Measurements from ENCODE around the gene LTBP1.
"Not testable (repeated sequence)": the region's sequence is repeated elsewhere in the genome, so short reads cannot be mapped to it uniquely, and the experiment has no call there.

The LTBP1 gene, protein sequence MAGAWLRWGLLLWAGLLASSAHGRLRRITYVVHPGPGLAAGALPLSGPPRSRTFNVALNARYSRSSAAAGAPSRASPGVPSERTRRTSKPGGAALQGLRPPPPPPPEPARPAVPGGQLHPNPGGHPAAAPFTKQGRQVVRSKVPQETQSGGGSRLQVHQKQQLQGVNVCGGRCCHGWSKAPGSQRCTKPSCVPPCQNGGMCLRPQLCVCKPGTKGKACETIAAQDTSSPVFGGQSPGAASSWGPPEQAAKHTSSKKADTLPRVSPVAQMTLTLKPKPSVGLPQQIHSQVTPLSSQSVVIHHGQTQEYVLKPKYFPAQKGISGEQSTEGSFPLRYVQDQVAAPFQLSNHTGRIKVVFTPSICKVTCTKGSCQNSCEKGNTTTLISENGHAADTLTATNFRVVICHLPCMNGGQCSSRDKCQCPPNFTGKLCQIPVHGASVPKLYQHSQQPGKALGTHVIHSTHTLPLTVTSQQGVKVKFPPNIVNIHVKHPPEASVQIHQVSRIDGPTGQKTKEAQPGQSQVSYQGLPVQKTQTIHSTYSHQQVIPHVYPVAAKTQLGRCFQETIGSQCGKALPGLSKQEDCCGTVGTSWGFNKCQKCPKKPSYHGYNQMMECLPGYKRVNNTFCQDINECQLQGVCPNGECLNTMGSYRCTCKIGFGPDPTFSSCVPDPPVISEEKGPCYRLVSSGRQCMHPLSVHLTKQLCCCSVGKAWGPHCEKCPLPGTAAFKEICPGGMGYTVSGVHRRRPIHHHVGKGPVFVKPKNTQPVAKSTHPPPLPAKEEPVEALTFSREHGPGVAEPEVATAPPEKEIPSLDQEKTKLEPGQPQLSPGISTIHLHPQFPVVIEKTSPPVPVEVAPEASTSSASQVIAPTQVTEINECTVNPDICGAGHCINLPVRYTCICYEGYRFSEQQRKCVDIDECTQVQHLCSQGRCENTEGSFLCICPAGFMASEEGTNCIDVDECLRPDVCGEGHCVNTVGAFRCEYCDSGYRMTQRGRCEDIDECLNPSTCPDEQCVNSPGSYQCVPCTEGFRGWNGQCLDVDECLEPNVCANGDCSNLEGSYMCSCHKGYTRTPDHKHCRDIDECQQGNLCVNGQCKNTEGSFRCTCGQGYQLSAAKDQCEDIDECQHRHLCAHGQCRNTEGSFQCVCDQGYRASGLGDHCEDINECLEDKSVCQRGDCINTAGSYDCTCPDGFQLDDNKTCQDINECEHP (N-terminal part only)

DNA sequence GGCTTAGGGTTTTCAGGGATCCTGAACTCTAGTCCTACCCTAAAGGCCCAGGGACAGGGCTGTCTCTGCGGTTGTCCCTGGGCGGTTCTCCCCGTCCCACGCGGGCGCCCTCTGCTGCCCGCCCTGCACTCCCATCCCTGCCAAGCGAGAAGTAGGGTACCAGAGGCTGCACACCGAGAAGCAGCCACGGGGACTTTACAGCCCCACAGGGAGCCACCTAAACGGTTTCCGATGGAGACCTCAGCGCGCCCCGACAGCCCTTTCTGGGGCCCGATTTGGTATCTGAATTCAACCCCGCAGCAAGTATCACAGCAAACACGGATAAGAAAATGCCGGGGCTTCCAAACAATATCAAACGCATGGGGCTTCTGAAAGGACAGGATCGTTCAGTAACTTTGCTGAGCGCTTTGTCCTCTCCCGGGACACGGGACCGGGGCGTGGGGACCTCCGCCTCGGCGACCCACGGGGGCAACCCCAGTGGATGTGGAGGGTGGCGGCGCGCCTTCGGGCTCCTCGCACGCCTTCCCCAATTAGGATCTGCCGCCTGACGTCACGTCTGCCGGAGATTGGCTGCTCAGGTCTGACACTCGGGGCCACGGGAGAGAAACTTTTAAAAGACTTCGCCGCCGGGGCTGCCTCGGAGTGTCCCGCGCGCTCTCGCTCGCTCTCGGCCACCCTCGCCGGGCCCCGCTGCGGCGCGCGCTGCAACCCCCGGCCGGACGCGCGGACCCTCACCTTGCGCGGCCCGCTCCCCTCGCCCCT lies at the start of gene LTBP1:
TSS of gene LTBP1 (plus strand) at position 640 of the 762 bp plus-strand sequence. CDS start 372 bp downstream, outside the sequence.
- peaks cover 3% of the 10 kb centered on the region for H3K4me1 Mint-ChIP-seq (ENCODE audit: low read depth)
- H3K36me3 Mint-ChIP-seq, result no peaks in the 10 kb centered on the region
- no peak within 1 kb of the TSS for H3K27ac Mint-ChIP-seq
- H3K9me3 Mint-ChIP-seq (ENCODE audit: low read depth), result no peaks in the 10 kb centered on the region
- H3K4me3 Mint-ChIP-seq, result peak within 1 kb of the TSS; percentile 78
- peaks cover 18% of the 10 kb centered on the region for H3K27me3 Mint-ChIP-seq

DNA sequence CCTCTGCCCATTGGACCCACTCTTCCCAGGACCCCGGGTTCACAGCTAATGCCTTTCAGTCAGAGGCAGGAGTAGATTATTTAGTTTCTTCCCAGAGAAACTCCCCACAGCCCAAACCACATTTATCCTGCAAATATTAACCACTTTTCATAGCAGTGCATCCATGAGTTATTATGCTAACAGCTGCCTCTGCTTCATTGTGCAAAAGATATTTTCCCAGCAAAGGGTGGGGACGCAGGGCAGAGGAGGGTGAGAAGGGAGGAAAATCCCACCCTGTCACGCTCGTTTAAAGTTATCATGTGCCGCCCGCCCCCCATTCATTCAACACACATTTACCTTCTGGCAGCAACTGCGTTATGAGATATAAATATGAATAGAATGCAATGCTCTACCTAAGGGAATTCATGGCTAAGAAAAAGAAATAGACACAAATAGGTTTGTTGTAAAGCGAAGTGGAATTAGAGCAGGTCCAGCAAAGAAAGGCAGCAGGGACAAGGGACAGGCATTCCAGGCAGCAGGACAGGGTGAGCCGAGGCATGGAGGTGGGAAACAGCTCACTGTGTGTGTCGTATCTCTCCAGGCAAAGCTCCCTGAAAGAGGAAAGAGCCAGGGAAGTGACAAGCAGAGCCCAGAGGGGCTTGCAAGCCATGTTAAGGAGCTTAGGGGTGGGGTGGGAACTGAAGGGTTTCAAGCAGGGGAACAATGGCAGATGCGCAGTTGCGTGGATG lies 46.3 kb upstream of the LTBP1 start:
- H3K4me3 Mint-ChIP-seq, result no peak overlapping the region
- peaks cover 23% of the 10 kb centered on the region for H3K27me3 Mint-ChIP-seq
- no peaks in the 10 kb centered on the region for H3K9me3 Mint-ChIP-seq (ENCODE audit: low read depth)
- H3K27ac Mint-ChIP-seq, result no peak overlapping the region
- H3K4me1 Mint-ChIP-seq (ENCODE audit: low read depth), result no peaks in the 10 kb centered on the region
- H3K36me3 Mint-ChIP-seq, result no peaks in the 10 kb centered on the region

DNA sequence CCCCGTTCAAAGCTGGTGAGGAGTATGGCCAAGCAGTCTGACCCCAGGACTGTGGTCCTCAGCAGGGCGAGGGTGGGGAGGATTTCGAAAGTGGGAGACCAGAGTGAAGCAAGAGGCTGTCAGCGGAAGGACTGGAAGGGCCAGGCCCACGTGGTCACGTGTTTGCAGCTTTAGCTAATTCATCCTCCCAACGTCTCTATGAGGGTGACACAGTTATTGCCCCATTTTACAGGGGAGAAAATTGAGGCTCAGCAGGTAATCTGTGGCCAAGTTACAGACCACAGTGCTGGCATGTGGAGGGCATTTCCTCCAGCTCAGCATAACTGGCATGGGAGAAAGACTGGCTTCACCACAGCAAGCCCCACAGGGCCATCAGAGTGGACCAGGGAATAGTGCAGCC lies 45.4 kb upstream of the LTBP1 start:
- H3K36me3 Mint-ChIP-seq, result no peaks in the 10 kb centered on the region
- H3K9me3 Mint-ChIP-seq (ENCODE audit: low read depth), result no peaks in the 10 kb centered on the region
- no peak overlapping the region for H3K4me3 Mint-ChIP-seq
- H3K27me3 Mint-ChIP-seq, result peaks cover 24% of the 10 kb centered on the region
- H3K4me1 Mint-ChIP-seq (ENCODE audit: low read depth), result no peaks in the 10 kb centered on the region
- no peak overlapping the region for H3K27ac Mint-ChIP-seq

DNA sequence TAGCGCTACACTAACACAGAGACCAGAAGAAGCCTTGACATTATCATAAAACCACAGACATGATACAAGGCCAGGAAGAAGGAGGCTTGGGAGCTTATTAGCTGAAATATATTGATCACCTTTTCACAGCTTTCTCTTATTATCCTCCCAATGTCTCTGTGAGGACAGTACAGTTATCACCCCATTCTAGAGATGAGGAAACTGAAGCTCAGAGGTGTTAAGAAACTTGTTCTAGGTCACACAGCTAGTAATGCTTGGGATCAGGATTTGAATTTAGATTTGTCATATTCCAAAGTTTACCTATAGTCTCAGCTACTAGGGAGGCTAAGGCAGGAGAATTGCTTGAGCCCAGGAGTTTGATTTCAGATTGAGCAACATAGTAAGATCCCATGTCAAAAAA lies 44.6 kb upstream of the LTBP1 start:
- Mint-ChIP-seq H3K4me3 (no peak overlapping the region), H3K9me3 (ENCODE audit: low read depth) (no peaks in the 10 kb centered on the region), H3K27ac (no peak overlapping the region), H3K36me3 (no peaks in the 10 kb centered on the region), H3K4me1 (ENCODE audit: low read depth) (no peaks in the 10 kb centered on the region), H3K27me3 (peaks cover 21% of the 10 kb centered on the region)

DNA sequence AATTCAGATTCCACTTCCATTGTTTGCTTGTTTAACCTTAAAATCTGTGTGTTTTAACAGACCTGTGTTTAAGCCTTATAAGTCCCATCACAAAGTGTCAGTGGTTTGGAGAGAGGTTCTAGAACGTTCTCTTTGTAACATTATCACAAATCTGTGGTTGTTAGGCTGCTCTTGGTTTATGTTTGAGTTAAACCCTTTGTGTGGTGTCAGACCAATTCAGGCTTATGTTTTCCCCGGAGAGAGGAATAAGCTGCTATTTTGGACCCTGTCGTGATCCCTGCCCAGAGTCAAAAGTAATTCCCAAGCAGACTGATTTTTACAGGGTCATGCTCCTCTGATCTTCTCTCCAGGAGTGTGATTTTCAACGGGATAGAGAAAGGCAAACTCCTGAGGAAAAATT lies 43.8 kb upstream of the LTBP1 start:
- no peaks in the 10 kb centered on the region for H3K9me3 Mint-ChIP-seq (ENCODE audit: low read depth)
- H3K27me3 Mint-ChIP-seq, result peaks cover 18% of the 10 kb centered on the region
- no peak overlapping the region for H3K27ac Mint-ChIP-seq
- no peaks in the 10 kb centered on the region for H3K4me1 Mint-ChIP-seq (ENCODE audit: low read depth)
- no peaks in the 10 kb centered on the region for H3K36me3 Mint-ChIP-seq
- no peak overlapping the region for H3K4me3 Mint-ChIP-seq

DNA sequence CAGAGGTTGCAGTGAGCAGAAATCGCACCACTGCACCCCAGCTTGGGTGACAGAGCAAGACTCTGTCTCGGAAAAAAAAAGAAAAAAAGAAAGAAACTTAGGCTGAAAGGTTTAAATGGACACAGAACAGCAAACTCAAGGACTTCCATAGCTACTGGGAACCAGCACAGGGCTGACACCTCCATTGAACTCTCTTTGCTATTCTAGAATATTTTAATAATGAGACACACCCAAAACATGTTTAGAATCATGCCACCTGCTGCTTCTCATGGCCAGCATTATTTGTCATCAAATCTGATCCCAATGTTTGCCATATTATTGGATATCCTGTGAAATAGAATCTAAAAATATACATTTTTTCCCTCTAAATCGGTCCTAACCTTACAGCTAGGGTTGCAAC lies 42.7 kb upstream of the LTBP1 start:
- Mint-ChIP-seq H3K36me3 (no peaks in the 10 kb centered on the region), H3K9me3 (ENCODE audit: low read depth) (no peaks in the 10 kb centered on the region), H3K4me3 (no peak overlapping the region), H3K27ac (no peak overlapping the region), H3K4me1 (ENCODE audit: low read depth) (no peaks in the 10 kb centered on the region), H3K27me3 (peaks cover 13% of the 10 kb centered on the region)

DNA sequence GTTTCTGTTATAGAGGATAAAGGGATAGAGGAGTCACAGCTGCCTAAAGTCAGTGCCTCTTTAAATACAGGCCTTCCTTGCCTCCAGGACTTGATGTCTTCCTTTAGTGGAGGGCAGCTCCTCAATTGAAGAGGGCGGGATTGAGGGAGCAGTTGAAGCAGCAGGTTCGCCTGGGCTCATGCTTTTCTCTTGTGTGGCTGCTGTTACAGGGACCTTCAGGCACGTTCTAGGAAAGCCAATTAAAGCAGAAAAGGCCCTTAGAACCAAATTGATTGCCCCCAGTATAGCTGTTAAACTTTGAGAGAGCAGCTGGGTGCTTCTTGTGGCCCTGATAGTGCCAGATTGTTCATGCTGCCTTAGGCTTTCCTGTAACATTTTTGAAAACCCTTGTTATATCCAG lies 42.0 kb upstream of the LTBP1 start:
- no peaks in the 10 kb centered on the region for H3K4me1 Mint-ChIP-seq (ENCODE audit: low read depth)
- H3K4me3 Mint-ChIP-seq, result no peak overlapping the region
- H3K36me3 Mint-ChIP-seq, result no peaks in the 10 kb centered on the region
- H3K9me3 Mint-ChIP-seq (ENCODE audit: low read depth), result no peaks in the 10 kb centered on the region
- peaks cover 11% of the 10 kb centered on the region for H3K27me3 Mint-ChIP-seq
- H3K27ac Mint-ChIP-seq, result no peak overlapping the region

DNA sequence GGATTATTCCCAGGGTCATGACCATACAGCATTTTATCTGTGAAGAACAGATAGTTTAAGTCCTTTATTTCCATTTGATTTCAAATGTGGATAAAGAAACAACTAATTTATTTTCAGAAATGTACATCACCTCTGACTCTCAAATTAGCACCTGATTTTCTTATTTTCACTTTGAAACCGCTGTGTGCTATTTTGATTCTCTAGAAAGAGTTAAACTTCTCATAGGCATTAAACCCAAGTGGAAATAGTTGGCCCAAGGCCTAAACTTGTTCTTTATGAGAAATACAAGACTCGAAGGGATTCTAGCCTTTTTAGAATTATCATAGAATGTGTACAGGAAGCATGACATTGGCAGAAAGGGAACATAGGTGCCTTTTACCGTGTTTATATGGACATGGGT lies 41.5 kb upstream of the LTBP1 start:
- Mint-ChIP-seq H3K27me3 (peaks cover 9% of the 10 kb centered on the region), H3K36me3 (no peaks in the 10 kb centered on the region), H3K4me3 (no peak overlapping the region), H3K9me3 (ENCODE audit: low read depth) (no peaks in the 10 kb centered on the region), H3K4me1 (ENCODE audit: low read depth) (no peaks in the 10 kb centered on the region), H3K27ac (no peak overlapping the region)

DNA sequence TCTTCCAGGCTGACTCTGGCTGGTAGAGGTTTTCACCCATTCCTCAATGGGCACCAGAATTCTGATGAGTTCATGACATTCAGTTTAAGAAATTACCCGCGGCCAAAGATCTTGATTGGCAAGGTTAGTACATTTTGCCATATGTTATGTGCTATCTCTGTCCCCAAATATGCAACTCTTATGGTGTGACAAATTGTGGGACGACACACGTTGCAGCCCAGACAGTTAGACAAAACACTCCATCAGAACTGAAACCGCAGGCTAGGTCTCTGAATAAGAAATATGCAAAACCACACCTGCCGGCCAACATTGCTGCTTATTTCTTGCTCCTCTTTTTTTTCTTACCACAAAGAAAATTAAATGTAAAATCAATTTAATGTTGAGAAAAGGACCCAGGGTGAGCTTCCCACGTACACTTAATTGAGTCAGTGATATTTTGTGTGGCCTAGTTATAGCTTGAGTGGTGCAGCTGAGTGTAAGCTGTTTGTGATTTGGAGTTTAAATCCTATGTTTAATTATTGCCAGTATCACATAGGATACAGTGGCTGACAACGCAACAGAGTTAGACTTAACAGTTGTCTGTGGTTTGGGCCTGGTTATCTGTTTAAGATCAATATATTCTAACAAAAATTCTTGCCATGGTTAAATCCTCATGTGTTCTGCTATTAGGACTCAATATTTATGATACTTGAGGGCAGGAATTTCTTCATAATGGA lies 35.7 kb upstream of the LTBP1 start:
- Mint-ChIP-seq H3K4me1 (ENCODE audit: low read depth) (no peaks in the 10 kb centered on the region), H3K9me3 (ENCODE audit: low read depth) (no peaks in the 10 kb centered on the region), H3K27ac (no peak overlapping the region), H3K27me3 (peaks cover 2% of the 10 kb centered on the region), H3K36me3 (no peaks in the 10 kb centered on the region), H3K4me3 (no peak overlapping the region)

DNA sequence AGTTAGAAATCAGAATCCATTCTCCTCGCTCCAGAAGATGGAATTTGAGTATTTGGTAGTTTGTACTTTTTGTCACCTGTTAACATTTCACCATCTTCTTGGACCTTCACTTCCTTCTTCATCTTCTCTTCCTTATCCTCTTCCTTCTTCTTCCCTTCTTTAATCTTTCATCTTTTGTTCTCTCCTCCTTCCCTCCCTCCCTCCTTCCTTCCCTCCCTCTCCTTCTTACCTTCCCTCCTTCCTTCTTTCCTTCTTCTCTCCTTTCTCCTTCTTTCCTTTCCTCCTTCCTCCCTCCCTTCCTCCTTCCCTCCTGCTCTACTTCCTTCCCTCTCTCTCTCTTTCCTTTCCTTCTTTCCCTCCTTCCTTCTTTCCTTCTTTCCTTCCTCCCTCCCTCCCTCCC lies 31.1 kb upstream of the LTBP1 start:
- Mint-ChIP-seq H3K4me3 (no peak overlapping the region), H3K27me3 (peaks cover 3% of the 10 kb centered on the region), H3K36me3 (no peaks in the 10 kb centered on the region), H3K4me1 (ENCODE audit: low read depth) (no peaks in the 10 kb centered on the region), H3K9me3 (ENCODE audit: low read depth) (no peaks in the 10 kb centered on the region), H3K27ac (no peak overlapping the region)

DNA sequence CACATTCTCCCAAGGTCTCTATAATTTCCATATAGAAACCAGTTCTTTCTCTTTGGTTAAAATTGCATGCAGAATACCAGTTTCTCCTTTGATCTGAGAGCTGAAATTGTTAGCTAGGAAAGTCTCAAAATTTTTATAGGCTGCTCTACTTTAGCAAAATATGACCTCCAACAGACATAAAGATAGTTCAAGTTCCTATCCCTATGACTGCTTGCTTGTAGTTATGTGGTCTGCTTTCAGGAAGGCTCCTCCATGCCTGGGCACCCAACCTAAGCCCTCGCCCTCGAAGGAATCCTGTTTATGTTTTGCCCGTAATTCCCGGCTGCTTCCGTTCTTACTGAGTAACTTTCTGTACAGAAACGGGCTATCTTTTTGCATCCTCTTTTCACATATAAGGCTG lies 28.0 kb upstream of the LTBP1 start:
- H3K27ac Mint-ChIP-seq, result no peak overlapping the region
- H3K27me3 Mint-ChIP-seq, result peaks cover 16% of the 10 kb centered on the region
- no peaks in the 10 kb centered on the region for H3K36me3 Mint-ChIP-seq
- no peak overlapping the region for H3K4me3 Mint-ChIP-seq
- H3K9me3 Mint-ChIP-seq (ENCODE audit: low read depth), result no peaks in the 10 kb centered on the region
- no peaks in the 10 kb centered on the region for H3K4me1 Mint-ChIP-seq (ENCODE audit: low read depth)

DNA sequence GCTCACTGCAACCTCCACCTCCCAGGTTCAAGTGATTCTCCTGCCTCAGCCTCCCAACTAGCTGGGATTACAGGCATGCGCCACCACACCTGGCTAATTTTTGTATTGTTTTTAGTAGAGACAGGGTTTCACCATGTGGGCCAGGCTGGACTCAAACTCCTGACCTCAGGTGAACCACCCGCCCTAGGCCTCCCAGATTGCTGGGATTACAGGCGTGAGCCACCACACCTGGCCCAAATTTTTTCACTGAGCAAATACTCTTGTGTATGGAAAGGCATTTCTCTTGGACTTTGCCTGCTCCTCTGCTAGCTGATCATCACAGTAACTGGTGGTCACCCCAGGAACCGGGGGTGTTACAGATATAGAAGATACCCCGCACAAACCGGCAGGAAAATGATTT lies 26.9 kb upstream of the LTBP1 start:
- H3K9me3 Mint-ChIP-seq (ENCODE audit: low read depth); H3K4me1 Mint-ChIP-seq (ENCODE audit: low read depth); H3K27ac Mint-ChIP-seq; H3K4me3 Mint-ChIP-seq; H3K36me3 Mint-ChIP-seq: not testable (repeated sequence)
- peaks cover 16% of the 10 kb centered on the region for H3K27me3 Mint-ChIP-seq

DNA sequence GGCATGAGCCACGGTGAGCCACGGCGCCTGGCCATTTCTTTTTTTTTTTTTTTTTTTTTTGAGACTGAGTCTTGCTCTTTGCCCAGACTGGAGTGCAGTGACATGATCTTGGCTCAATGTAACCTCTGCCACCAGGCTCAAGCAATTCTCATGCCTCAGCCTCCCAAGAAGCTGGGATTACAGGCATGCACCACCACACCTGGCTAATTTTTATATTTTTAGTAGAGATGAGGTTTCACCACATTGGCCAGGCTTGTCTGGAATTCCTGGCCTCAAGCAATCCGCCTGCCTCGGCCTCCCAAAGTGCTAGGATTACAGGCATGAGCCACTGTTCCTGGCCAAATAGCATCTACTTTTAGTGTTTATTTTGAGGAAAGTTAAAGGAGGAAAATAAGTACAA lies 25.3 kb upstream of the LTBP1 start:
- H3K27ac Mint-ChIP-seq; H3K36me3 Mint-ChIP-seq; H3K9me3 Mint-ChIP-seq (ENCODE audit: low read depth); H3K4me3 Mint-ChIP-seq; H3K4me1 Mint-ChIP-seq (ENCODE audit: low read depth): not testable (repeated sequence)
- peaks cover 16% of the 10 kb centered on the region for H3K27me3 Mint-ChIP-seq

Measured in activated naive CD8-positive, alpha-beta T cell (primary cell).